Adrenal gland (tissue), 12 donors: ENCODE measurements around the gene GNG11. TPM values are rescaled to one million over a fixed set of nuclear protein-coding genes. Genes with fewer than 3 reads are reported as not detected.

Experiments
- DNase-seq, 7 donors: peaks; one replicate each; pipeline ENCODE4 v3.0.0-alpha.2; 2019 to 2020
- H3K27ac ChIP-seq, 5 donors: fragments of 200-600 bp; sonication (generic) in 4 of 5; 1 replicate in 3 of 5; 2 replicates in 2 of 5; pipeline versions ENCODE4 v1.5.1 to v1.8.0; 2016 to 2020; ENCODE audit warnings: mild to moderate bottlenecking in 1 of 5
- H3K27me3 ChIP-seq: fragments of 200-600 bp; 2 replicates; pipeline ENCODE4 v1.8.0; 2021
- H3K36me3 ChIP-seq, 2 donors: fragments of 200-600 bp; replicated peaks in 1 of 2; 1 replicate in 1 of 2; 2 replicates in 1 of 2; pipeline versions ENCODE4 v1.5.1 to v1.8.0; 2018 to 2022
- H3K4me1 ChIP-seq, 2 donors: fragments of 200-600 bp; replicated peaks in 1 of 2; 1 replicate in 1 of 2; 2 replicates in 1 of 2; pipeline versions ENCODE4 v1.5.1 to v1.8.0; 2018 to 2021
- H3K4me3 ChIP-seq, 4 donors: fragments of 200-600 bp; sonication (generic) in 3 of 4; one replicate each; pipeline ENCODE4 v1.5.1; 2016 to 2018
- H3K9me3 ChIP-seq, 3 donors: fragments of 200-600 bp; sonication (generic) in 1 of 3; replicated peaks in 1 of 3; 1 replicate in 2 of 3; 2 replicates in 1 of 3; pipeline versions ENCODE4 v1.5.1 to v1.8.0; 2016 to 2021
- POLR2A ChIP-seq, 2 donors: fragments of 450-650 bp; IDR thresholded peaks; one replicate each; pipeline ENCODE4 v1.6.1; 2017; ENCODE audit warnings: antibody characterized with exemption in 2 of 2, mild to moderate bottlenecking in 2 of 2, moderate library complexity in 1 of 2
- WGBS, 4 donors: extraction: QIAGEN DNeasy Blood & Tissue Kit in 2 of 4; methylation state at CpG; one replicate each; pipeline versions ENCODE4 v1.1.5 to v1.1.7; 2013 to 2017; 5-methylcytosine and 5-hydroxymethylcytosine counted together
- intact Hi-C, 2 donors: fragments of 100-400 bp; cut with DNase I; formaldehyde crosslinking; loops; one replicate each; pipeline versions ENCODE4 v1.14.1 to v1.15.0; 2022 to 2023
- polyA plus RNA-seq, 3 donors: library from polyadenylated mRNA; stranded (reverse); fragments of 200-250 nt in 2 of 3; fragments of 350-450 nt in 1 of 3; fragmentation: Illumina TruSeq in 1 of 3; extraction: RNeasy Lipid Tissue Mini Kit (QIAGEN cat#74804) in 1 of 3; gene quantifications; one replicate each; pipeline ENCODE4 v1.2.3, GENCODE V29; 2013 to 2014
- total RNA-seq, 9 donors: library from RNA; depleted of rRNA in 4 of 9; stranded (reverse); fragments of >200 nt in 4 of 9; fragments of 120-200 nt in 1 of 9; fragmentation: NEBNext Ultra II Directional in 1 of 9; extraction: Animal tissue kit (Norgen Biotek cat#: 25700) in 1 of 9; gene quantifications; one replicate each; pipeline versions ENCODE4 v1.1.0 to v1.2.4, GENCODE V29; 2013 to 2023
- TF ChIP-seq, protein P1 (sequence below), 6 experiments: fragments of 450-650 bp in 4 of 6; fragments of 200-600 bp in 2 of 6; sonication (generic) in 1 of 6; IDR thresholded peaks; 1 replicate in 5 of 6; 2 replicates in 1 of 6; pipeline versions ENCODE4 v1.5.1 to v1.8.0; 2016 to 2021; ENCODE audit warnings: antibody characterized with exemption in 6 of 6, mild to moderate bottlenecking in 2 of 6, moderate library complexity in 1 of 6
- donor health status: healthy with polysubstance abuse.
- donor health status: Bipolar disorder and iron deficiency.
- donor health status: DM: yes; HTN: yes; CAD: no.
- donor health status: DM: no; HTN: no; CAD: no.
- donor health status: DM: no; HTN: no; CAD: no.
- donor health status: DM: yes; HTN: yes; CAD: no.

The GNG11 gene
- total and polyA plus RNA-seq, 12 donors, result 8.3 to 39.0 (median 18.2) TPM

DNA sequence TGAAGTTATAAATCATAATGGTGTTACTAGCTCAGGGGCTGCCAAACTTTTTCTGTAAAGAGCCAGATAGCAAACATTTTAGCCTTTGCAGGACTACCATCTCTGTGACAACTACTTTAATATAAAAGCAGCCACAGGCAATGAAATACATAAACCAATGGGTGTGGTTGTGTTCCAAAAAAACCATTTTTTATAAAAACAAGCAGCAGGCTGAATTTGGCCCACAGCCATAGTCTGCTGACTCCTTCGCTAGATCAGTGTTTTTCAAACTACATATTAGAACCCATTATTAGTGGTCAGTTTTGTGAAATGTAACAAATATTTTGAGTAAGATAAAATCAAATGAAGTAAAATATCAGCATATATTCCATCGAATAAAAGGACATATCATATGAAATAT, 13.6 kb downstream of the GNG11 start:
- no peak for TF ChIP-seq POLR2A (IDR thresholded peaks at IDR 0.05)
- TF ChIP-seq, protein P1, sequence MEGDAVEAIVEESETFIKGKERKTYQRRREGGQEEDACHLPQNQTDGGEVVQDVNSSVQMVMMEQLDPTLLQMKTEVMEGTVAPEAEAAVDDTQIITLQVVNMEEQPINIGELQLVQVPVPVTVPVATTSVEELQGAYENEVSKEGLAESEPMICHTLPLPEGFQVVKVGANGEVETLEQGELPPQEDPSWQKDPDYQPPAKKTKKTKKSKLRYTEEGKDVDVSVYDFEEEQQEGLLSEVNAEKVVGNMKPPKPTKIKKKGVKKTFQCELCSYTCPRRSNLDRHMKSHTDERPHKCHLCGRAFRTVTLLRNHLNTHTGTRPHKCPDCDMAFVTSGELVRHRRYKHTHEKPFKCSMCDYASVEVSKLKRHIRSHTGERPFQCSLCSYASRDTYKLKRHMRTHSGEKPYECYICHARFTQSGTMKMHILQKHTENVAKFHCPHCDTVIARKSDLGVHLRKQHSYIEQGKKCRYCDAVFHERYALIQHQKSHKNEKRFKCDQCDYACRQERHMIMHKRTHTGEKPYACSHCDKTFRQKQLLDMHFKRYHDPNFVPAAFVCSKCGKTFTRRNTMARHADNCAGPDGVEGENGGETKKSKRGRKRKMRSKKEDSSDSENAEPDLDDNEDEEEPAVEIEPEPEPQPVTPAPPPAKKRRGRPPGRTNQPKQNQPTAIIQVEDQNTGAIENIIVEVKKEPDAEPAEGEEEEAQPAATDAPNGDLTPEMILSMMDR (IDR thresholded peaks at IDR 0.05), result no peak
- intact Hi-C loops, result no loop called here
- H3K36me3 ChIP-seq, result no peaks in the 10 kb centered on the region
- WGBS, 4 donors, result 64 to 76% (median 74%) methylated on average over 2 of the region's 2 CpGs
- no peaks in the 10 kb centered on the region for H3K4me1 ChIP-seq
- no peak overlapping the region for H3K4me3 ChIP-seq
- no peaks in the 10 kb centered on the region for H3K9me3 ChIP-seq
- DNase-seq, result no peak
- no peaks in the 10 kb centered on the region for H3K27me3 ChIP-seq
- no peak overlapping the region for H3K27ac ChIP-seq

DNA sequence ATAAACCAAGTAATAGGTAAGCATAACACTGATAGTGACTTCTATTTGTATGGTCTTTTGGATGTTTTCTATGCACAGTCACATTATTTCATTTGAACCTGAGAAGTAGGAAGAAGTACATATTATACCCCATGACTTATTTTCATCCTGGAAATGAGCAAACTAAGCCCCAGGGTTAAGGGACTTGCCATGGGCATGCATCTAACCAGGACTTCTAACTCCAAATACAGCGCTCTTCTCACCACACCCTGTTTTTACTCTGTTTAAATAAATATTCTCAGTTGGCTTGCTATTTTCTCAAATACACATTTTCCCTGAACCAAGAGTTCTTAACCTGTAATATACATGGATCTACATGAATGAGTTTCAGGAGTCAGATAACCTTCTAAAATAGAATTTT, 16.3 kb downstream of the GNG11 start:
- no peak for DNase-seq
- H3K27ac ChIP-seq, result no peak overlapping the region
- WGBS, 4 donors, result 88 to 96% (median 94%) methylated on average over 1 of the region's 1 CpG
- H3K27me3 ChIP-seq, result no peaks in the 10 kb centered on the region
- no peaks in the 10 kb centered on the region for H3K36me3 ChIP-seq
- no peaks in the 10 kb centered on the region for H3K4me1 ChIP-seq
- intact Hi-C loops, result no loop called here
- no peaks in the 10 kb centered on the region for H3K9me3 ChIP-seq
- no peak overlapping the region for H3K4me3 ChIP-seq
- no peak for TF ChIP-seq POLR2A (IDR thresholded peaks at IDR 0.05)
- TF ChIP-seq, protein P1 (IDR thresholded peaks at IDR 0.05), result no peak

DNA sequence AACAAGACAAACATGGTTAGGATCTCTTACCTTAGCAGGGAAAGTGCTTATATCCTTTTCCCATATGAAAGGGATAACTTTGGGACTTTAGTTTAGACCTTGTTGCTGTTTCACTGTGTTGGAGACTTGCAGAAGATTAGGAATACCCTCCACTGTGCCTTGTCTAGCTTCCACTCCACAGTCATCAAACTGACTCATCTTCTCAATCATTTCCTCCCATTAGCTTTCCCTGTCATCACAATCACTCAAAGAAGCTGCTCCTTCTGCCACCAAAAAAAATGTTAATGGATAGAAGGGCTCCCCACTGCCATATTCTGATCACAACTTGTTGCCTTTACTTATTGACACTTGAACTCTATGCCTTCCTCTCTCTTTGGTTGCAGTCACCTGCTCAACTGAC, 16.8 kb downstream of the GNG11 start:
- DNase-seq, result no peak
- Histone ChIP-seq H3K4me3 (no peak overlapping the region), H3K4me1 (no peaks in the 10 kb centered on the region), H3K36me3 (no peaks in the 10 kb centered on the region), H3K9me3 (no peaks in the 10 kb centered on the region), H3K27ac (no peak overlapping the region), H3K27me3 (no peaks in the 10 kb centered on the region)
- intact Hi-C loops, result no loop called here
- TF ChIP-seq, protein P1 (IDR thresholded peaks at IDR 0.05), result no peak
- no peak for TF ChIP-seq POLR2A (IDR thresholded peaks at IDR 0.05)

DNA sequence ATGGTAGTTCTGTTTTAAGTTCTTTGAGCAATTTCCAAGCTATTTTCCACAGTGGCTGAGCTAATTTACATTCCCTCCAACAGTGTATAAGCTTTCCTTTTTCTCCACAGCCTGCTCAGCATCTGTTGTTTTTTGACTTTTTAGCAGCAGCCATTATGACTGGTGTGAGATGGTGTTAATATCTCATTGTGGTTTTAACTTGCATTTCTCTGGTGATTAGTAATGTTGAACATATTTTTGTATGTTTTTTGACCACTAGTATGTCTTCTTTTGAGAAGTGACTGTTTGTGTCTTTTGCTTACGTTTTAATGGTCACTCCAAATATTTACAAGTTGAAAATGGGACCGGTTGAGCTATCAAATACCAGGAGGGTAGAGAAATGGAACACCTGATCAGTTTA, 20.4 kb downstream of the GNG11 start:
- peaks cover 0 to 10% of the 10 kb centered on the region in 2 donors for H3K4me1 ChIP-seq
- no peaks in the 10 kb centered on the region for H3K36me3 ChIP-seq
- H3K4me3 ChIP-seq, result no peak overlapping the region
- no peaks in the 10 kb centered on the region for H3K27me3 ChIP-seq
- 89 to 93% (median 89%) methylated on average over 2 of the region's 2 CpGs for WGBS, 4 donors
- intact Hi-C loops, result no loop called here
- no peak overlapping the region for H3K27ac ChIP-seq
- no peaks in the 10 kb centered on the region for H3K9me3 ChIP-seq
- DNase-seq, result no peak
- TF ChIP-seq, protein P1 (IDR thresholded peaks at IDR 0.05), result no peak
- no peak for TF ChIP-seq POLR2A (IDR thresholded peaks at IDR 0.05)
